HepG2 (cell line): ENCODE measurements around the gene SGPP2. TPM values are rescaled to one million over a fixed set of nuclear protein-coding genes. Genes with fewer than 3 reads are reported as not detected.

Source experiments
- ATAC-seq: fragments of 200-7000 bp; cut with Tn5 transposase; 3 replicates; pipeline ENCODE4 v1.9.1; 2020; ENCODE audit warnings: mild to moderate bottlenecking, moderate library complexity
- BruUV-seq: library from RNA; stranded (reverse); fragments of 400-500 nt; replicated peaks from 2 replicates; lab custom pipeline; 2021; lab: Mats Ljungman, UMichigan
- CTCF ChIA-PET: fragments of 300-600 bp; formaldehyde crosslinking; extraction: SDS; loops from one replicate; lab custom pipeline; 2021; ENCODE audit warnings: low total read pairs, inconsistent platforms, low intra/inter-chr PET ratio; lab: Yijun Ruan, JAX
- POLR2A ChIA-PET: fragments of 350-600 bp; sonication (Branson Sonifier 250); formaldehyde crosslinking; loops from one replicate; lab custom pipeline; 2020; ENCODE audit warnings: antibody characterized with exemption, inconsistent platforms; lab: Yijun Ruan, JAX
- DNase-seq: peaks from one replicate; pipeline ENCODE4 v3.0.0-alpha.2; 2015; ENCODE audit warnings: low spot score
- FAIRE-seq: peaks from 3 replicates; lab custom pipeline; 2011; peaks lifted over from hg19 to GRCh38; lab: Jason Lieb, UNC
- H2AFZ ChIP-seq: one replicate; pipeline ENCODE4 v1.6.1; 2011; ENCODE audit warnings: low read length, inconsistent platforms
- H3K27ac ChIP-seq: fragments of 300-600 bp; 3 replicates; pipeline ENCODE4 v1.8.0; 2011; ENCODE audit warnings: mixed run types, mild to moderate bottlenecking, mixed read lengths, low read length, inconsistent platforms; ENCODE audit not compliant: insufficient read depth; ENCODE audit errors: extremely low read length
- H3K27me3 ChIP-seq, 2 experiments: fragments of 200-600 bp in 1 of 2; 2 replicates in 1 of 2; 3 replicates in 1 of 2; pipeline versions ENCODE4 v1.6.0 to v1.8.0; 2011; ENCODE audit warnings: low read length in 2 of 2, mild to moderate bottlenecking in 2 of 2, moderate library complexity in 2 of 2, inconsistent platforms in 1 of 2; ENCODE audit not compliant: insufficient read depth in 2 of 2, control insufficient read depth in 1 of 2
- H3K36me3 ChIP-seq, 2 experiments: fragments of 200-600 bp in 1 of 2; replicated peaks in 1 of 2; 2 replicates in 1 of 2; 3 replicates in 1 of 2; pipeline versions ENCODE4 v1.5.1 to v1.8.0; 2011; ENCODE audit warnings: low read length in 2 of 2, inconsistent platforms in 1 of 2; ENCODE audit not compliant: insufficient read depth in 2 of 2, control insufficient read depth in 1 of 2
- H3K4me1 ChIP-seq: 2 replicates; pipeline ENCODE4 v1.5.1; 2012; ENCODE audit warnings: low read length, inconsistent platforms; ENCODE audit not compliant: insufficient read depth
- H3K4me2 ChIP-seq: 2 replicates; pipeline ENCODE4 v1.6.0; 2011; ENCODE audit warnings: low read depth, low read length, inconsistent platforms
- H3K4me3 ChIP-seq, 3 experiments: fragments of 200-600 bp in 1 of 3; sonication (generic), shearing (Covaris generic) in 1 of 3; replicated peaks in 1 of 3; 2 replicates each; pipeline ENCODE4 v1.5.1; 2011 to 2016; ENCODE audit warnings: low read length in 3 of 3, inconsistent platforms in 2 of 3, low read depth in 2 of 3, mild to moderate bottlenecking in 2 of 3, control low read depth in 1 of 3, mixed read lengths in 1 of 3; ENCODE audit not compliant: insufficient read depth in 1 of 3
- H3K79me2 ChIP-seq: one replicate; pipeline ENCODE4 v1.6.1; 2011; ENCODE audit warnings: low read length, inconsistent platforms; ENCODE audit not compliant: insufficient read depth
- H3K9ac ChIP-seq: 2 replicates; pipeline ENCODE4 v1.6.0; 2011; ENCODE audit warnings: mild to moderate bottlenecking, low read depth, low read length, inconsistent platforms; ENCODE audit not compliant: insufficient read depth
- H3K9me3 ChIP-seq: 2 replicates; pipeline ENCODE4 v1.5.1; 2012; ENCODE audit warnings: mild to moderate bottlenecking, low read length
- H4K20me1 ChIP-seq: 2 replicates; pipeline ENCODE4 v1.6.0; 2011; ENCODE audit warnings: inconsistent platforms, mild to moderate bottlenecking, low read length, moderate library complexity; ENCODE audit not compliant: insufficient read depth
- ZBTB38 ChIP-seq: sonication (generic); formaldehyde crosslinking; IDR thresholded peaks from 2 replicates; pipeline ENCODE4 v1.5.1; 2020; ENCODE audit warnings: mild to moderate bottlenecking, missing genetic modification reagents
- ZFP91 ChIP-seq: sonication (generic); formaldehyde crosslinking; IDR thresholded peaks from 2 replicates; pipeline ENCODE4 v1.9.0; 2022; ENCODE audit warnings: missing genetic modification reagents, mild to moderate bottlenecking, borderline replicate concordance
- ZNF17 ChIP-seq: sonication (generic); formaldehyde crosslinking; IDR thresholded peaks from 2 replicates; pipeline ENCODE4 v1.5.0; 2020; ENCODE audit warnings: mild to moderate bottlenecking, missing genetic modification reagents
- ZNF607 ChIP-seq: sonication (generic); formaldehyde crosslinking; IDR thresholded peaks from 2 replicates; pipeline ENCODE4 v1.5.1; 2020; ENCODE audit warnings: missing genetic modification reagents, mild to moderate bottlenecking, borderline replicate concordance
- WGBS: methylation state at CpG from one replicate; pipeline ENCODE4 v1.1.6; 2017; ENCODE audit warnings: low lambda C conversion rate; 5-methylcytosine and 5-hydroxymethylcytosine counted together
- in situ Hi-C: cut with HindIII; loops from 2 replicates; pipeline ENCODE4 v1.10.0; 2017; ENCODE audit warnings: low pct_unique_long_range_greater_than_20kb; ENCODE audit not compliant: extremely low pct_ligation_motif_present
- intact Hi-C: fragments of 100-400 bp; cut with micrococcal nuclease; formaldehyde crosslinking; loops from one replicate; pipeline ENCODE4 v1.10.0; 2022; ENCODE audit not compliant: unreplicated experiment
- polyA plus RNA-seq, 8 experiments: library from polyadenylated mRNA; depleted of rRNA in 3 of 8; stranded (reverse) in 7 of 8; unstranded in 1 of 8; fragments of >200 nt; fragmentation: Illumina TruSeq in 4 of 8; extraction: Trizol in 4 of 8; gene quantifications; 2 replicates each; pipeline versions ENCODE4 v1.2.1 to v1.2.3, GENCODE V29; 2011 to 2016; ENCODE audit warnings: low read depth in 4 of 8, missing spikeins in 1 of 8, mixed read lengths in 1 of 8; ENCODE audit not compliant: insufficient read depth in 1 of 8
- total RNA-seq, 5 experiments: library from RNA; depleted of rRNA; stranded (reverse); fragments of >200 nt; fragmentation: Illumina TruSeq; extraction: Trizol; gene quantifications; 2 replicates each; pipeline ENCODE4 v1.2.3, GENCODE V29; 2016; ENCODE audit warnings: low read depth in 1 of 5

Gene SGPP2
- total and polyA plus RNA-seq, 2 of the 13 experiments (the other 11 are each of a cell fraction or from before 2014, with no cell fraction given) = not detected

- ATAC-seq (no peak), DNase-seq (no peak), FAIRE-seq (no peak)
- ChIA-PET CTCF (no interaction called here), POLR2A (no interaction called here)
- intact Hi-C loops = no loop called here
- Histone ChIP-seq H4K20me1 (no peaks in the 10 kb centered on the region), H3K4me3 (no peak overlapping the region), H3K36me3 (no peaks in the 10 kb centered on the region), H3K79me2 (no peaks in the 10 kb centered on the region), H2AFZ (no peak overlapping the region), H3K27me3 (peaks cover 3 to 27% of the 10 kb centered on the region in 2 experiments; a peak in 4 of 5 replicates), H3K4me2 (no peak overlapping the region), H3K27ac (no peak overlapping the region), H3K9me3 (no peaks in the 10 kb centered on the region), H3K4me1 (no peaks in the 10 kb centered on the region), H3K9ac (no peak overlapping the region)
- no TSS peak for BruUV-seq
- in situ Hi-C loops = no loop called here
- no peak for TF ChIP-seq ZNF17 (CRISPR knock-in tag)
- TF ChIP-seq ZFP91 (CRISPR knock-in tag) = no peak
- TF ChIP-seq ZNF607 (CRISPR knock-in tag) = no peak
- TF ChIP-seq ZBTB38 (CRISPR knock-in tag) = no peak
- WGBS = 53% methylated on average over 23 of the region's 23 CpGs
These were observed 589 bp upstream of the SGPP2 start for GRCh38 chr2:222423632-222424275.
